ENCODE measurements around the gene GPR26.

- no peak for TF ChIP-seq POLR2A (IDR thresholded peaks at IDR 0.05)
- TF ChIP-seq CTCF (IDR thresholded peaks at IDR 0.05), result no peak
Measured at GRCh38 chr10:123703195-123703790, 37.1 kb downstream of the GPR26 start.
